H9 (cell line): Measurements from ENCODE around the gene HDDC2. TPM values are rescaled to one million over a fixed set of nuclear protein-coding genes. Genes with fewer than 3 reads are reported as not detected.

Source experiments
- DNase-seq: peaks from one replicate; pipeline ENCODE4 v3.0.0-alpha.2; 2017
- H2AFZ ChIP-seq: one replicate; pipeline ENCODE4 v1.6.1; 2013; ENCODE audit warnings: mild to moderate bottlenecking, low read length, control low read depth, moderate library complexity
- H2AK5ac ChIP-seq: 2 replicates; pipeline ENCODE4 v1.6.1; 2013; ENCODE audit warnings: low read length, control low read depth, mixed read lengths; ENCODE audit not compliant: insufficient read length
- H2BK120ac ChIP-seq: one replicate; pipeline ENCODE4 v1.6.1; 2013; ENCODE audit warnings: low read depth, mild to moderate bottlenecking, low read length, control low read depth, inconsistent platforms; ENCODE audit not compliant: poor library complexity, severe bottlenecking
- H2BK12ac ChIP-seq: 2 replicates; pipeline ENCODE4 v1.6.1; 2013; ENCODE audit warnings: low read length, control low read depth, mixed read lengths, low read depth; ENCODE audit not compliant: insufficient read length
- H2BK15ac ChIP-seq: 2 replicates; pipeline ENCODE4 v1.6.1; 2013; ENCODE audit warnings: low read depth, low read length, control low read depth
- H2BK20ac ChIP-seq: one replicate; pipeline ENCODE4 v1.6.1; 2013; ENCODE audit warnings: low read depth, mild to moderate bottlenecking, low read length, control low read depth, inconsistent platforms; ENCODE audit not compliant: poor library complexity, severe bottlenecking
- H2BK5ac ChIP-seq: 2 replicates; pipeline ENCODE4 v1.6.1; 2013; ENCODE audit warnings: low read length, control low read depth, mixed read lengths; ENCODE audit not compliant: insufficient read length
- H3K14ac ChIP-seq: 2 replicates; pipeline ENCODE4 v1.6.1; 2013; ENCODE audit warnings: low read length, control low read depth; ENCODE audit not compliant: insufficient read depth
- H3K18ac ChIP-seq: 2 replicates; pipeline ENCODE4 v1.6.1; 2013; ENCODE audit warnings: low read depth, mild to moderate bottlenecking, mixed read lengths, low read length, control low read depth; ENCODE audit not compliant: insufficient read length
- H3K23ac ChIP-seq: 2 replicates; pipeline ENCODE4 v1.6.1; 2013; ENCODE audit warnings: low read length, control low read depth, mixed read lengths, low read depth; ENCODE audit not compliant: insufficient read length
- H3K23me2 ChIP-seq: 2 replicates; pipeline ENCODE4 v1.6.1; 2013; ENCODE audit warnings: low read depth, mild to moderate bottlenecking, mixed read lengths, low read length, control low read depth; ENCODE audit not compliant: insufficient read length, poor library complexity, severe bottlenecking
- H3K27ac ChIP-seq: 2 replicates; pipeline ENCODE4 v1.5.1; 2013; ENCODE audit warnings: low read length, control low read depth, mixed read lengths, low read depth; ENCODE audit not compliant: insufficient read length
- H3K27me3 ChIP-seq: 2 replicates; pipeline ENCODE4 v1.6.1; 2013; ENCODE audit warnings: low read length, control low read depth, inconsistent platforms; ENCODE audit not compliant: insufficient read depth
- H3K4ac ChIP-seq: 2 replicates; pipeline ENCODE4 v1.6.1; 2013; ENCODE audit warnings: low read depth, mild to moderate bottlenecking, control low read depth, inconsistent platforms, low read length, moderate library complexity
- H3K4me1 ChIP-seq: 2 replicates; pipeline ENCODE4 v1.6.1; 2013; ENCODE audit warnings: low read length, control low read depth, inconsistent platforms; ENCODE audit not compliant: insufficient read depth
- H3K4me2 ChIP-seq: 2 replicates; pipeline ENCODE4 v1.6.1; 2013; ENCODE audit warnings: low read length, control low read depth, mixed read lengths; ENCODE audit not compliant: insufficient read length, insufficient read depth
- H3K56ac ChIP-seq: 2 replicates; pipeline ENCODE4 v1.6.1; 2013; ENCODE audit warnings: low read depth, mild to moderate bottlenecking, mixed read lengths, low read length, control low read depth; ENCODE audit not compliant: insufficient read length
- H3K79me1 ChIP-seq: 2 replicates; pipeline ENCODE4 v1.6.1; 2013; ENCODE audit warnings: low read depth, mild to moderate bottlenecking, moderate library complexity, low read length, control low read depth, inconsistent platforms; ENCODE audit not compliant: insufficient read depth, poor library complexity, severe bottlenecking
- H3K79me2 ChIP-seq: 2 replicates; pipeline ENCODE4 v1.6.1; 2013; ENCODE audit warnings: low read length, control low read depth, inconsistent platforms; ENCODE audit not compliant: insufficient read depth
- H3K9ac ChIP-seq: 2 replicates; pipeline ENCODE4 v1.6.1; 2013; ENCODE audit warnings: low read length, control low read depth, mixed read lengths; ENCODE audit not compliant: insufficient read length; ENCODE audit errors: extremely low read depth
- H3K9me3 ChIP-seq: one replicate; pipeline ENCODE4 v1.6.1; 2013; ENCODE audit warnings: low read depth, low read length, inconsistent platforms; ENCODE audit not compliant: control insufficient read depth
- H3T11ph ChIP-seq: one replicate; pipeline ENCODE4 v1.6.1; 2013; ENCODE audit warnings: mild to moderate bottlenecking, low read length, control low read depth, inconsistent platforms
- H4K20me1 ChIP-seq: one replicate; pipeline ENCODE4 v1.6.1; 2013; ENCODE audit not compliant: control insufficient read depth, insufficient read length, insufficient read depth
- H4K5ac ChIP-seq: 2 replicates; pipeline ENCODE4 v1.6.1; 2013; ENCODE audit warnings: low read depth, mild to moderate bottlenecking, mixed read lengths, low read length, control low read depth; ENCODE audit not compliant: insufficient read length
- H4K8ac ChIP-seq: replicated peaks from 2 replicates; pipeline ENCODE4 v1.6.1; 2013; ENCODE audit warnings: low read length, control low read depth, mixed read lengths, low read depth; ENCODE audit not compliant: insufficient read length
- H4K91ac ChIP-seq: 2 replicates; pipeline ENCODE4 v1.6.1; 2013; ENCODE audit warnings: low read depth, mild to moderate bottlenecking, moderate library complexity, mixed read lengths, low read length, control low read depth; ENCODE audit not compliant: insufficient read length
- H3K27ac Mint-ChIP-seq, 3 experiments: 2 replicates in 2 of 3; 3 replicates in 1 of 3; pipeline ENCODE4 v1.8.0; 2020 to 2021; ENCODE audit warnings: mixed read lengths in 3 of 3, mild to moderate bottlenecking in 1 of 3, moderate library complexity in 1 of 3
- H3K27me3 Mint-ChIP-seq: 2 replicates; pipeline ENCODE4 v1.8.0; 2021; ENCODE audit warnings: low read depth, mild to moderate bottlenecking, moderate library complexity, mixed read lengths
- H3K36me3 Mint-ChIP-seq, 3 experiments: 2 replicates in 2 of 3; 3 replicates in 1 of 3; pipeline ENCODE4 v1.8.0; 2020 to 2021; ENCODE audit warnings: low read depth in 3 of 3, mixed read lengths in 3 of 3; ENCODE audit not compliant: insufficient read depth in 1 of 3
- H3K4me1 Mint-ChIP-seq, 2 experiments: 2 replicates each; pipeline ENCODE4 v1.8.0; 2020; ENCODE audit warnings: mixed read lengths in 2 of 2
- H3K4me3 Mint-ChIP-seq, 2 experiments: 2 replicates in 1 of 2; 3 replicates in 1 of 2; pipeline ENCODE4 v1.8.0; 2020 to 2021; ENCODE audit warnings: mild to moderate bottlenecking in 2 of 2, mixed read lengths in 2 of 2, moderate library complexity in 1 of 2
- H3K9me3 Mint-ChIP-seq, 2 experiments: 2 replicates in 1 of 2; 3 replicates in 1 of 2; pipeline ENCODE4 v1.8.0; 2020; ENCODE audit warnings: mild to moderate bottlenecking in 2 of 2, mixed read lengths in 2 of 2, moderate library complexity in 1 of 2
- CTCF ChIP-seq: fragments of 200-600 bp; sonication (generic); conservative IDR thresholded peaks from 3 replicates; pipeline ENCODE4 v1.8.0; 2021; ENCODE audit warnings: antibody characterized with exemption, mild to moderate bottlenecking
- WGBS: extraction: QIAGEN DNeasy Blood & Tissue Kit; methylation state at CpG from one replicate; pipeline ENCODE4 v1.1.7; 2013; ENCODE audit warnings: missing lambda C conversion rate, low lambda C conversion rate, mixed read lengths; ENCODE audit not compliant: insufficient read length; ENCODE audit errors: extremely low coverage; 5-methylcytosine and 5-hydroxymethylcytosine counted together
- total RNA-seq: library from RNA; stranded (reverse); gene quantifications from 2 replicates; pipeline ENCODE4 v1.2.1, GENCODE V29; 2021

HDDC2 gene
- total RNA-seq, 1 experiment from 2014 or later = 77.8 TPM

- H3K27me3 Mint-ChIP-seq = no peaks in the 10 kb centered on the region
- H2AK5ac ChIP-seq = no peak overlapping the region
- no peaks in the 10 kb centered on the region for H3K9me3 ChIP-seq
- no peaks in the 10 kb centered on the region for H4K20me1 ChIP-seq
- H3K14ac ChIP-seq = no peak overlapping the region
- H3K36me3 Mint-ChIP-seq = no peaks in the 10 kb centered on the region
- no peaks in the 10 kb centered on the region for H3K79me1 ChIP-seq
- no peak overlapping the region for H3K23ac ChIP-seq
- H3T11ph ChIP-seq = no peak overlapping the region
- H2AFZ ChIP-seq = no peak overlapping the region
- no peak overlapping the region for H4K5ac ChIP-seq
- H3K79me2 ChIP-seq = no peaks in the 10 kb centered on the region
- no peaks in the 10 kb centered on the region for H3K27me3 ChIP-seq
- H3K9ac ChIP-seq = no peak overlapping the region
- peaks cover 4% of the 10 kb centered on the region in 2 experiments for H3K4me1 Mint-ChIP-seq
- no peak overlapping the region for H3K4me2 ChIP-seq
- H3K27ac Mint-ChIP-seq = peak overlapping the region in 1 of 3 experiments; percentile 73; a peak in 2 of 7 replicates
- no peak overlapping the region for H2BK5ac ChIP-seq
- no peak overlapping the region for H3K56ac ChIP-seq
- H3K27ac ChIP-seq = no peak overlapping the region
- no peak overlapping the region for H3K4ac ChIP-seq
- no peaks in the 10 kb centered on the region for H3K23me2 ChIP-seq
- no peak for DNase-seq
- H2BK15ac ChIP-seq = no peak overlapping the region
- H3K9me3 Mint-ChIP-seq = no peaks in the 10 kb centered on the region
- no peak overlapping the region for H3K18ac ChIP-seq
- H3K4me3 Mint-ChIP-seq = no peak overlapping the region
- TF ChIP-seq CTCF = no peak
- no peak overlapping the region for H4K8ac ChIP-seq
- H2BK20ac ChIP-seq = no peak overlapping the region
- H2BK120ac ChIP-seq = no peak overlapping the region
- no peak overlapping the region for H4K91ac ChIP-seq
- H2BK12ac ChIP-seq = no peak overlapping the region
- H3K4me1 ChIP-seq = no peaks in the 10 kb centered on the region
- no CpG with 5 or more reads among the region's 1 CpG for WGBS
Measured at GRCh38 chr6:125252891-125253290, 48.9 kb downstream of the HDDC2 start.
